ENCODE measurements around the gene PRR13.

- no peak for TF ChIP-seq SUZ12 (IDR thresholded peaks at IDR 0.05; ENCODE audit: extremely low read depth, insufficient read depth, insufficient read length)
- no peak for TF ChIP-seq YY1 (IDR thresholded peaks at IDR 0.05; ENCODE audit: insufficient read depth, insufficient read length)
Observed at GRCh38 chr12:53483225-53483978, 41.9 kb downstream of the PRR13 start.
